ENCODE data around the gene CPNE4.

Gene CPNE4

GRCh38 chr3:131526801-131527347, 507.9 kb downstream of the CPNE4 start:
- H3K36me3 ChIP-seq (ENCODE audit: low read depth), result no peaks in the 10 kb centered on the region
- TF ChIP-seq CTCF (IDR thresholded peaks at IDR 0.05; ENCODE audit: poor library complexity, severe bottlenecking), result peak; percentile 19
- H3K27ac ChIP-seq (ENCODE audit: poor library complexity, severe bottlenecking), result no peak overlapping the region
- ATAC-seq (ENCODE audit: low read depth) (peak; percentile 72), DNase-seq (ENCODE audit: low spot score) (peak; percentile 40)
- no peaks in the 10 kb centered on the region for H3K4me1 ChIP-seq (ENCODE audit: insufficient read depth, poor library complexity, severe bottlenecking)
- H3K9me3 ChIP-seq (ENCODE audit: severe bottlenecking), result no peaks in the 10 kb centered on the region
- no peaks in the 10 kb centered on the region for H3K27me3 ChIP-seq (ENCODE audit: insufficient read depth, poor library complexity, severe bottlenecking)
- no peak overlapping the region for H3K4me3 ChIP-seq (ENCODE audit: severe bottlenecking)

- H3K4me3 ChIP-seq (ENCODE audit: severe bottlenecking), result no peak overlapping the region
- no peaks in the 10 kb centered on the region for H3K27me3 ChIP-seq (ENCODE audit: insufficient read depth, poor library complexity, severe bottlenecking)
- no peaks in the 10 kb centered on the region for H3K9me3 ChIP-seq (ENCODE audit: severe bottlenecking)
- ATAC-seq (ENCODE audit: low read depth) (no peak), DNase-seq (ENCODE audit: low spot score) (no peak)
- no peak for TF ChIP-seq CTCF (IDR thresholded peaks at IDR 0.05; ENCODE audit: poor library complexity, severe bottlenecking)
- no peaks in the 10 kb centered on the region for H3K36me3 ChIP-seq (ENCODE audit: low read depth)
- H3K27ac ChIP-seq (ENCODE audit: poor library complexity, severe bottlenecking), result no peak overlapping the region
- H3K4me1 ChIP-seq (ENCODE audit: insufficient read depth, poor library complexity, severe bottlenecking), result no peaks in the 10 kb centered on the region
These were observed 516.1 kb downstream of the CPNE4 start for GRCh38 chr3:131518680-131519079.

GRCh38 chr3:131505421-131505820, 529.4 kb downstream of the CPNE4 start:
- H3K27me3 ChIP-seq (ENCODE audit: insufficient read depth, poor library complexity, severe bottlenecking), result no peaks in the 10 kb centered on the region

GRCh38 chr3:131503320-131503635, 531.5 kb downstream of the CPNE4 start:
- DNase-seq (ENCODE audit: low spot score) (no peak), ATAC-seq (ENCODE audit: low read depth) (no peak)
- no peak for TF ChIP-seq CTCF (IDR thresholded peaks at IDR 0.05; ENCODE audit: poor library complexity, severe bottlenecking)
- Histone ChIP-seq H3K27ac (ENCODE audit: poor library complexity, severe bottlenecking) (peak overlapping the region; percentile 36), H3K9me3 (ENCODE audit: severe bottlenecking) (no peaks in the 10 kb centered on the region), H3K36me3 (ENCODE audit: low read depth) (peaks cover 29% of the 10 kb centered on the region), H3K4me1 (ENCODE audit: insufficient read depth, poor library complexity, severe bottlenecking) (peaks cover 6% of the 10 kb centered on the region), H3K4me3 (ENCODE audit: severe bottlenecking) (peak overlapping the region; percentile 87), H3K27me3 (ENCODE audit: insufficient read depth, poor library complexity, severe bottlenecking) (no peaks in the 10 kb centered on the region)

More at GRCh38 chr3:131505421-131505820, 529.4 kb downstream of the CPNE4 start:
- no peak for TF ChIP-seq CTCF (IDR thresholded peaks at IDR 0.05; ENCODE audit: poor library complexity, severe bottlenecking)
- no peak overlapping the region for H3K27ac ChIP-seq (ENCODE audit: poor library complexity, severe bottlenecking)
- ATAC-seq (ENCODE audit: low read depth), result no peak
- H3K4me1 ChIP-seq (ENCODE audit: insufficient read depth, poor library complexity, severe bottlenecking), result peaks cover 6% of the 10 kb centered on the region
- peaks cover 10% of the 10 kb centered on the region for H3K36me3 ChIP-seq (ENCODE audit: low read depth)
- no peak overlapping the region for H3K4me3 ChIP-seq (ENCODE audit: severe bottlenecking)
- no peak for DNase-seq (ENCODE audit: low spot score)
- no peaks in the 10 kb centered on the region for H3K9me3 ChIP-seq (ENCODE audit: severe bottlenecking)

GRCh38 chr3:131502530-131503319, 532.1 kb downstream of the CPNE4 start, which contains the start of gene MRPL3:
Gene MRPL3 (minus strand): TSS chr3:131502971. CDS start chr3:131502821, 150 bp downstream.
- H3K27me3 ChIP-seq (ENCODE audit: insufficient read depth, poor library complexity, severe bottlenecking), result no peaks in the 10 kb centered on the region
- H3K9me3 ChIP-seq (ENCODE audit: severe bottlenecking), result no peaks in the 10 kb centered on the region
- H3K4me3 ChIP-seq (ENCODE audit: severe bottlenecking), result peak within 1 kb of the TSS; percentile 87
- peaks cover 34% of the 10 kb centered on the region for H3K36me3 ChIP-seq (ENCODE audit: low read depth)
- peak; percentile 77 for DNase-seq (ENCODE audit: low spot score)
- H3K4me1 ChIP-seq (ENCODE audit: insufficient read depth, poor library complexity, severe bottlenecking), result peaks cover 6% of the 10 kb centered on the region
- peak within 1 kb of the TSS; percentile 36 for H3K27ac ChIP-seq (ENCODE audit: poor library complexity, severe bottlenecking)
- peak; percentile 92 for ATAC-seq (ENCODE audit: low read depth)
- TF ChIP-seq CTCF (IDR thresholded peaks at IDR 0.05; ENCODE audit: poor library complexity, severe bottlenecking), result no peak
